GM13977 (cell line): ENCODE measurements around the gene XPA.

ENCODE experiments used
- DNase-seq: peaks from one replicate; pipeline ENCODE4 v3.0.0; 2012; ENCODE audit warnings: low spot score
- in situ Hi-C: fragments of 300-500 bp; cut with MboI; formaldehyde crosslinking; loops from one replicate; pipeline ENCODE4 v1.12.0; 2022; ENCODE audit warnings: low sequenced_read_pairs, low pct_unique_long_range_greater_than_20kb, mixed read lengths, inconsistent platforms; ENCODE audit not compliant: unreplicated experiment
- TF ChIP-seq, protein P1 (sequence below): IDR thresholded peaks from 2 replicates; pipeline ENCODE4 v1.5.1; 2012; ENCODE audit warnings: mild to moderate bottlenecking, control low read depth; ENCODE audit not compliant: insufficient read depth; ENCODE audit errors: extremely low read depth, missing control alignments

Gene XPA

GRCh38 chr9:97714435-97714834, 17.3 kb upstream of the XPA start:
- in situ Hi-C loops = no loop called here
- TF ChIP-seq, protein P1, sequence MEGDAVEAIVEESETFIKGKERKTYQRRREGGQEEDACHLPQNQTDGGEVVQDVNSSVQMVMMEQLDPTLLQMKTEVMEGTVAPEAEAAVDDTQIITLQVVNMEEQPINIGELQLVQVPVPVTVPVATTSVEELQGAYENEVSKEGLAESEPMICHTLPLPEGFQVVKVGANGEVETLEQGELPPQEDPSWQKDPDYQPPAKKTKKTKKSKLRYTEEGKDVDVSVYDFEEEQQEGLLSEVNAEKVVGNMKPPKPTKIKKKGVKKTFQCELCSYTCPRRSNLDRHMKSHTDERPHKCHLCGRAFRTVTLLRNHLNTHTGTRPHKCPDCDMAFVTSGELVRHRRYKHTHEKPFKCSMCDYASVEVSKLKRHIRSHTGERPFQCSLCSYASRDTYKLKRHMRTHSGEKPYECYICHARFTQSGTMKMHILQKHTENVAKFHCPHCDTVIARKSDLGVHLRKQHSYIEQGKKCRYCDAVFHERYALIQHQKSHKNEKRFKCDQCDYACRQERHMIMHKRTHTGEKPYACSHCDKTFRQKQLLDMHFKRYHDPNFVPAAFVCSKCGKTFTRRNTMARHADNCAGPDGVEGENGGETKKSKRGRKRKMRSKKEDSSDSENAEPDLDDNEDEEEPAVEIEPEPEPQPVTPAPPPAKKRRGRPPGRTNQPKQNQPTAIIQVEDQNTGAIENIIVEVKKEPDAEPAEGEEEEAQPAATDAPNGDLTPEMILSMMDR = no peak
- no peak for DNase-seq

DNA sequence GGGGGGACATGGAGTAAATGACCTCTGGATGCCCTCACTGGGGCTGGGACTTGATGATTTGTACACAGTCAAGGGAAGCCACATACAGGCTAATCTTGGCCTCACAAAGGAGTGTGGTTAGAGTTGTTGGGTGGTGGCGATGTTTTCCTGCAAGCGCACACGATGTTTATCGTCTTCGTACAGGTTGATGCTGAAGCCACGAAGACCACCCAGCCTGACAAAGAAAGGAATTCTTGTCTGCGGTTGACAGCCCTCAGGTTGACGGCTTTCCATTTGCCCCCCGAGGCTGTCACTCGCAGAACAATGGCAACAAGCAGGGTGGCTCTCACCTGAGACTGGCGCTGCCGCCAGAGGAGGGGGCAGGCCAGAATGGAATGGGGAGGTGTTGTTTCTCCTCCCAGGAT, 14.1 kb upstream of the XPA start:
- no peak for DNase-seq
- in situ Hi-C loops = no loop called here
- TF ChIP-seq, protein P1 = no peak

DNA sequence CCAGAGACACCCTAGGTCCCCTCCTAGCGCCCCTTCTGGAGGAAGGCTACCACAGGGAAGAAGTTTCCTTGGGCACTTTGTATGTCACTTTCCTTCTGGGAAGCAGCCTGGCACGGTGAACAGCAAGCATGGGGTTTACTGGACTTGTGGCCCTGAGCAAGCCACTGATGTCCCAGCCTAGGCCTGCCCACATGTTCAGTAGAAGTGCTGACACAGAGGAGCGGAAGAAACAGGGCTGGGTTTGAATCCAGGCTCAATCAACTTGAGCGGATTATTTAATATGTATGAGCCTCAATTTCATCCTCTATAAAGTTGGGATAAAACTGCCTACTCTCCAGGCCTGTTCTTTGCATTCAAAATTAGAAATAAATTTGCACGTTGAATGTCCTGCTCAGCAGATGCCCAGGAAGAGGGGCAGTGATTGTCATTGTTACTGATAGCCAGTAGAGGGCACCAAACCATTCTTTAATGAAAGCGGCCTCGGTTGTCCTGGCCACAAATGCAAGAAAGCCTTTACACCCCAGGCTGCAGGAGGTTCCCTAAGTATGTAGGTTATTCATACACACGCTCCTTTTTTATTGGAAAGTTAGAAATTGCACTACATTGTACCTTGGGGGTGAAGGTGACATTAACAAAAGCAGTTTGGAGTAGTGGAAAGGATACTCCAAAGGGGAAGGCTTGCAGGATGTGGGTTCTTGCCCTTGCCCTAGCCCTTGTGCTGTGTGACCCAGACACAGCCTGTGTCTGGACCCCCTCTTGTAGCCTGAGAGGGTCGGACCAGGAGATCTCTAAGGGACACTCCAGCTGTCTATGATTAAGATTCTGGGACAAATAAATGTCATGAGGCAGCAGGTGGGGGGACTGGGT, 13.4 kb upstream of the XPA start:
- TF ChIP-seq, protein P1 = peak; percentile 84
- in situ Hi-C loops = no loop called here
- DNase-seq = peak; percentile 77

DNA sequence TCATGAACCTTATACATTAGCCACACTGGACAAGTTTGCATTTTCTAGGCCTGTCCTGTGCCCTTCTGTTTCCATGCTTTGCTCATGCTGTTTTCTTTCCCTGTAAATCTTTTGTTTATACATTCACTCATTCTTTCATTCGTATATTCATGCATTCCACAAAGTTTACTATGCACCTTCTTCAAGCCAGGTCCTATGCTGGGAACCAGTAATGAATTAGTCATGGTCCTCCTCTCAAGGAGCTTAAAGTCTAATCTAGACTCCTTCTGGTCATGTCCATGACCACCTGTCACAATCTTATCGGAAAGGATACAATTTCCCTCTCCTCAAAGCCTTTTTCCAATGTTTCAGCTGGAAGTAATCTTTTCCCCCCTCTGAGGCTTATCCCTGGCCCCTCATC, 9.1 kb upstream of the XPA start:
- in situ Hi-C loops = no loop called here
- DNase-seq = no peak
- TF ChIP-seq, protein P1 = no peak

GRCh38 chr9:97705354-97705950, 8.3 kb upstream of the XPA start:
- TF ChIP-seq, protein P1 = no peak
- no peak for DNase-seq
- in situ Hi-C loops = no loop called here

DNA sequence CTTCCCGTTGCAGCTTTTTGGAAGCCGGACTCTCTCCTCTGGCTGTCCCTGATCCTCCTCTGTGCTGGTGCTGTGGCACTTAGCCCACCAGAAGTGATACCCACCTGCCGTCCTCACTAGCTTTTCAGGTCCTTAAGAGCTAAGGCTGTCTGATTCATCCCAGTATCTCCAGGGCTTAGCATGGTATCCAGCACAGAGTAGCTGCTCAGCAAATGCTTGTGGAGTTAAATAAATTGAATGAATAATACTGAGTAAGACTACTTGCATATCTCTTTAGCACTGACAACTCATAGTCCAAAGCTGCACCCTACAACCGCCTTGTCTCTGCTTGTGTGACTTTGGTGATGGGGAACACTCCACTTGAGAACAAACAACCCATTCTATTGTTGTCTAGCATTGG, 7.7 kb upstream of the XPA start:
- no peak for DNase-seq
- in situ Hi-C loops = no loop called here
- TF ChIP-seq, protein P1 = no peak
